GM19467 (cell line): ENCODE measurements around the gene BRPF1.

Experiments used
- ATAC-seq: cut with Tn5 transposase; IDR thresholded peaks from one replicate; pipeline ENCODE4 v1.9.1; 2021; ENCODE audit warnings: mild to moderate bottlenecking, moderate library complexity; ENCODE audit not compliant: unreplicated experiment

BRPF1 gene

GRCh38 chr3:9730657-9731205 lies 804 bp upstream of the BRPF1 start:
- peak; percentile 35 for ATAC-seq

GRCh38 chr3:9732080-9732739 lies 675 bp downstream of the BRPF1 start:
- peak; percentile 13 for ATAC-seq

DNA sequence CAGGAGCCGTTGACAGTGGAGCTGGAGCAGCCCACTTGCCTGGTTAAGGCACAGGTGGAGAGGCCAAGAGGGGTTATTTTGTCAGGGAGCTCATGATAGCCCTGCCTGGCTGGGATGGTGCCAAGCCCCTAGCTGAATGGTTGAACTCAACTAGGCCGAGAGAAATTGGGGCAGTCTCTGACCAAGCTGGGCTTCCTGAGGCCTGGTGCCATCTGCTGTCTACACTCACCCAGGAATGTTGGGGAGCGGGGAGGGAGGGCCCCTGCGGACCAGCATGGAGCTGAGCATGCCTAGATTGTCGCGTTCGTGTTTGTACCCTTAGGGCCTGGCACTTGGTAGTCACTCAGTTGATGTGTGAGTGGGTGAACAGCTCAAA lies 1.2 kb downstream of the BRPF1 start:
- ATAC-seq = no peak

GRCh38 chr3:9736831-9737230 lies 5.3 kb downstream of the BRPF1 start:
- no peak for ATAC-seq

DNA sequence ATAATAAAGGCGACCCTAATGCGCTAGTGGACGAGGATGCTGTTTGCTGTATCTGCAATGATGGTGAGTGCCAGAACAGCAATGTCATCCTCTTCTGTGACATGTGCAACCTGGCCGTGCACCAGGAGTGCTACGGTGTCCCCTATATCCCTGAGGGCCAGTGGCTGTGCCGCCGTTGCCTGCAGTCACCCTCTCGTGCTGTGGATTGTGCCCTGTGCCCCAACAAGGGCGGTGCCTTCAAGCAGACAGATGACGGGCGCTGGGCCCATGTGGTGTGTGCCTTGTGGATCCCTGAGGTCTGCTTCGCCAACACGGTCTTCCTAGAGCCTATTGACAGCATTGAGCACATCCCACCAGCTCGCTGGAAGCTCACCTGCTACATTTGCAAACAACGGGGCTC lies 7.6 kb downstream of the BRPF1 start:
- ATAC-seq = no peak

GRCh38 chr3:9742560-9742959 lies 11.0 kb downstream of the BRPF1 start:
- ATAC-seq = no peak

DNA sequence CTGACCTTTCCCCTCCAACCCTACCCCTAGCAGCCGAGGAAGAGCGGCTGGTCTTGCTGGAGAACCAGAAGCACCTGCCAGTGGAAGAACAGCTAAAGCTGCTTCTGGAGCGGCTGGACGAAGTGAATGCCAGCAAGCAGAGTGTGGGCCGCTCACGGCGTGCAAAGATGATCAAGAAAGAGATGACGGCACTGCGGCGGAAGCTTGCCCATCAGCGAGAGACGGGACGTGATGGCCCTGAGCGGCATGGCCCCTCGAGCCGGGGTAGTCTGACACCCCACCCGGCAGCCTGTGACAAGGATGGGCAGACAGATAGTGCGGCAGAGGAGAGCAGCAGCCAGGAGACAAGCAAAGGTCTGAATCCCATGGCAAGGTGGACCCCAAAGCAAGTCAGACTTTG lies 12.0 kb downstream of the BRPF1 start:
- no peak for ATAC-seq

- ATAC-seq = no peak
These were observed 12.6 kb downstream of the BRPF1 start for GRCh38 chr3:9744162-9744561.

DNA sequence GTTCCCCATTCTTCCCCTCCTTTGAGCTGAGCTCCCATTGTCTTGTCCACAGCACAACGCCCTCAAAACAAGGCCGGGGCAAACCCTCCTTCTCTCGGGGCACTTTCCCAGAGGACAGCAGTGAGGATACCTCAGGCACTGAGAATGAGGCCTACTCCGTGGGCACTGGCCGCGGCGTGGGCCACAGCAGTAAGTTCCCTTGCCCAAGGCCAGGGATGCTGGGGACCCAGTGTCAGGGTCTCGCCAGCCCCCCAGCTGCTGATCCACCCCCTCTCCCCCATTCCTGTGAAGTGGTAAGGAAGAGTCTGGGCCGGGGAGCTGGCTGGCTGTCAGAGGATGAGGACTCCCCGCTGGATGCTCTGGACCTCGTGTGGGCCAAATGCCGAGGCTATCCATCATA lies 14.0 kb downstream of the BRPF1 start:
- no peak for ATAC-seq

DNA sequence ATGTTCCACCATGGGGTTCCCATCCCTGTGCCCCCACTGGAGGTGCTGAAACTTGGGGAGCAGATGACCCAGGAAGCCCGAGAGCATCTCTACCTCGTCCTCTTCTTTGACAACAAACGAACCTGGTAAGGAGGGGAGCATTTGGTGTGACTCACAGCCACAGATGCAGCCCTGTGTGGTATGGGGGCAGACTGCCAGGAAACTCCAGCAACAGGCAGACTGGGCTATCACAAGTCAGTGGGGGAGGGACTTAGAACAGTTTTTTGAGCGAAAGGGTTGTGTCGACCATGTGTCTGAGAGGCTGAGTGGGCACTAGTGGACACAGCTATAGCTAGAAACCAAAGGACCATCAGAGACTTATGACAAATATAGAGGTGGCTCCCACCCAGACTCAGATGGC lies 14.8 kb downstream of the BRPF1 start:
- ATAC-seq = no peak

- no peak for ATAC-seq
These were observed 15.7 kb downstream of the BRPF1 start for GRCh38 chr3:9747267-9747666.

DNA sequence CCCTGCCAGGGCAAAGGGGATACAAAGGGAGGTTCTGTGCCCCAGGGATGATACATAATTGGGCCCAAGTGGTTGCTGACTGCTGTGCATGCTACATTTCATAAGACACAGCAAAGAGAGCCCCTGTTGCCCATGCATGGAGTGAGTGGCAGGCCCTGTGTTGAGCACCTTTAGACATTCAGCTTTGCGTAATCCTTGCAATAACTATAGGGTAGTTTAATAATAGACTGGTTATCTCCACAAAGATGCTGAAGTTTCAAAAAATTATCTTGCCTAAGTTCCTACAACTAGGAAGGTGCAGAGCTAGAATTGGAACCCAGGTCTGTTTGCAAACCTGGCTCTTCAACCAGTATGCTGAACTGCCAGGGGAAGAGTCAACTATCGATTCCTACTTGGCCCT lies 16.5 kb downstream of the BRPF1 start:
- no peak for ATAC-seq

DNA sequence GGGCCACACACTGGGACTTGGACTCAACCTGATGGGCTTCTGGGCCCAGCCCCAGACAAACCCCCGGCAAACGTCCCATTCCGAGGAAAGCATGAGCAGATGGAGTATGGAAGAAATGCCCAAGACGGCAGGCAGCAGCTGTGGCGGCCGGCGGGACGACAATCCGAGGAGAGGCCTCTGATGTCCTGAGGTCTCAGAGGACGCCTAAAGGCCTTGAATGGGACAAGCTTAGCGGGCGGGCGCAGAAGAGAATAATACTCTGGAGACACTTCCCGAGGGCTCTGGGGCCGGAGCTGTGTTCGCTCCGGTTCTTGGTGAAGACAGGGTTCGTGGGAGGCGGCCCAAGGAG lies 17.7 kb downstream of the BRPF1 start:
- ATAC-seq = no peak

DNA sequence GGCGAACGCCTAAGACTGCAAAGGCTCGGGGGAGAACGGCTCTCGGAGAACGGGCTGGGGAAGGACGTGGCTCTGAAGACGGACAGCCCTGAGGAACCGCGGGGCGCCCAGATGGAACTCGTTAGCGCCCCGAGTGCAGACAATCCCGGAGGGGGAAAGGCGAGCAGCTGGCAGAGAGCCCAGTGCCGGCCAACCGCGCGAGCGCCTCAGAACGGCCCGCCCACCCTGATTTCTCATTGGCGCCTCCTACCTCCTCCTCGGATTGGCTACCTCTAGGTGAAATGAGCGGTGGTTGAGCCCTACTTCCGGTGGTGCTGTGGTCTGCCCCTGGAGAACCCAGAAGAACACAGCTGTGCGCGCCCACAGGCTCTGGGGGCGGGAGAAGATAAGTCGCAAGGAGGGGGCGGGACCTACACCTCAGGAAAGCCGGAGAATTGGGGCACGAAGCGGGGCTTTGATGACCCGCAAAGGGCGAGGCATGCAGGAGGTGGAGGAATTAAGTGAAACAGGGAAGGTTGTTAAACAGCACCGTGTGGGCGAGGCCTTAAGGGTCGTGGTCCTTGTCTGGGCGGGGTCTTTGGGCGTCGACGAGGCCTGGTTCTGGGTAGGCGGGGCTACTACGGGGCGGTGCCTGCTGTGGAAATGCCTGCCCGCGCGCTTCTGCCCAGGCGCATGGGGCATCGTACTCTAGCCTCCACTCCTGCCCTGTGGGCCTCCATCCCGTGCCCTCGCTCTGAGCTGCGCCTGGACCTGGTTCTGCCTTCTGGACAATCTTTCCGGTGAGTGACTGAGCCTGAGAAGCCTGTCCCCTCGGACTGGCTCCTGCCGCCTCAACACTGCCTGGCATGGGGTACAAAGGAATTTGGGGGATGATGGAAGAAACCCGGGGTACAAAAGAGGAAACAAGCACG lies 18.4 kb downstream of the BRPF1 start, which contains the start of gene OGG1:
Gene OGG1, plus strand, starts transcription at position 308 of the 911 bp plus-strand sequence. Its CDS starts 335 bp downstream, at position 643.
- ATAC-seq = peak; percentile 86

- ATAC-seq = no peak
These were observed 19.2 kb downstream of the BRPF1 start for GRCh38 chr3:9750556-9751411.

GRCh38 chr3:9754678-9755077 lies 23.1 kb downstream of the BRPF1 start:
- ATAC-seq = no peak

- no peak for ATAC-seq
These were observed 25.9 kb downstream of the BRPF1 start for GRCh38 chr3:9757427-9757826.

GRCh38 chr3:9760779-9761505 lies 29.4 kb downstream of the BRPF1 start:
- ATAC-seq = no peak

DNA sequence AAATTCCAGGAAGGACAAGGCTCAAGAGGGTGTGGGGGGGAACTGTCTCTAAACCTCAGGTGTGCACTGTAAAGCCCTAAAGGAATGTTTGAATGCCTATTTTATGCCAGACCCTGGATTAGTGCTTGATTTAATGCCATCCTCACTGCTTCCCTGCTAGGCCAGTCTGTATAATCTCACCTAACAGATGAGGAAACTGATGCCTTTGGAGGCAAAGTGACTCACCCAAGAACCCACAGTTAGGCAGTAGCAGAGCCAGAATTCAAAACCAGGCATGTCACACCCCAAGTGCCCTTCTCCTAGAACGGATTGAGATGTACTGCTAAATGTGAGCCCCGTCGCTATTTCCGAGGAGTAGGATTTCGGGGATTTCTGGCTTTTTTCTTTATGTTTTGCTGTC lies 30.4 kb downstream of the BRPF1 start:
- ATAC-seq = no peak

DNA sequence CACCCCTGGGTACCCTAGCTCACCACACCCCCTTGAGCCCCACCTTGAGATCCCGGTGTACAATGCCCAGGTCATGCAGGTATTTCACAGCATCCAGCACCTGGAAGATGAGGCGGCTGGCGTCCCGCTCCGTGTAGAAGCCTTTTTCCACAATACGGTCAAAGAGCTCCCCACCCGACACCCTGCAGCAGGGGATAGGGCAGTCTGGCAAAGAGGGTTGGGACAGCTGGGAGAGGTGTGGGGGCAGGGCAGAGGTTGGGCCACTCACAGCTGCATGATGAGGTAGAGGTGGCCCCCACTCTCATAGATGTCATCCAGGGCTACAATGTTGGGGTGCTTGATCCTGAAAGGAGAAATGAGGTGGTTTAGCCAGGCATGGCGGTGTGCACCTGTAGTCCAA lies 31.3 kb downstream of the BRPF1 start:
- no peak for ATAC-seq
